NCI-H2196 treated with DMSO at 0.1 percent for 48 hours (cell line): Measurements from ENCODE around the gene MBOAT7.
"Not testable (repeated sequence)": the region's sequence is repeated elsewhere in the genome, so short reads cannot be mapped to it uniquely, and the experiment has no call there.

ENCODE experiments used
- DNase-seq: peaks from one replicate; lab custom pipeline; 2025; ENCODE audit not compliant: unreplicated experiment; lab: John Stamatoyannopoulos, UW

The MBOAT7 gene

GRCh38 chr19:54209811-54210494, 20.6 kb upstream of the MBOAT7 start:
- peak; percentile 88 for DNase-seq

- no peak for DNase-seq
Measured at GRCh38 chr19:54209058-54209810, 19.9 kb upstream of the MBOAT7 start.

- DNase-seq: no peak
Measured at GRCh38 chr19:54208784-54209057, 19.3 kb upstream of the MBOAT7 start.

- no peak for DNase-seq
Measured at GRCh38 chr19:54207983-54208783, 18.8 kb upstream of the MBOAT7 start.

GRCh38 chr19:54207676-54207982, 18.2 kb upstream of the MBOAT7 start:
- no peak for DNase-seq

GRCh38 chr19:54207193-54207592, 17.8 kb upstream of the MBOAT7 start:
- DNase-seq: not testable (repeated sequence)

- DNase-seq: no peak
Measured at GRCh38 chr19:54206831-54207177, 17.4 kb upstream of the MBOAT7 start.

- no peak for DNase-seq
Measured at GRCh38 chr19:54206030-54206830, 16.9 kb upstream of the MBOAT7 start.

- DNase-seq: no peak
Measured at GRCh38 chr19:54204767-54205468, 15.5 kb upstream of the MBOAT7 start.

GRCh38 chr19:54203151-54203611, 13.8 kb upstream of the MBOAT7 start:
- no peak for DNase-seq

- no peak for DNase-seq
Measured at GRCh38 chr19:54201980-54202379, 12.6 kb upstream of the MBOAT7 start.

GRCh38 chr19:54201172-54201701, 11.9 kb upstream of the MBOAT7 start:
- no peak for DNase-seq

GRCh38 chr19:54199401-54199800, 10.0 kb upstream of the MBOAT7 start:
- DNase-seq: no peak

- DNase-seq: no peak
Measured at GRCh38 chr19:54197121-54197520, 7.7 kb upstream of the MBOAT7 start.

- DNase-seq: no peak
Measured at GRCh38 chr19:54196536-54196935, 7.2 kb upstream of the MBOAT7 start.

- DNase-seq: not testable (repeated sequence)
Measured at GRCh38 chr19:54194463-54194862, 5.1 kb upstream of the MBOAT7 start.

- DNase-seq: no peak
Measured at GRCh38 chr19:54193011-54193410, 3.6 kb upstream of the MBOAT7 start.

- DNase-seq: no peak
Measured at GRCh38 chr19:54191811-54192453, 2.6 kb upstream of the MBOAT7 start.

GRCh38 chr19:54191011-54191810, 1.8 kb upstream of the MBOAT7 start, which contains the start of gene TSEN34:
Gene TSEN34 (plus strand): TSS chr19:54191308. CDS start chr19:54191365, 57 bp downstream.
- DNase-seq: peak; percentile 74
